Prostate gland (tissue), 2 donors: ENCODE results near the gene MINDY2. TPM values are rescaled to one million over a fixed set of nuclear protein-coding genes. Genes with fewer than 3 reads are reported as not detected.
"Not testable (repeated sequence)": the region's sequence is repeated elsewhere in the genome, so short reads cannot be mapped to it uniquely, and the experiment has no call there.

ENCODE experiments used
- DNase-seq: peaks from one replicate; pipeline ENCODE4 v3.0.0-alpha.2; 2019; ENCODE audit warnings: low spot score
- H3K27ac ChIP-seq, 2 donors: fragments of 200-600 bp; sonication (generic); 2 replicates each; pipeline ENCODE4 v1.5.1; 2017 to 2019
- H3K27me3 ChIP-seq: fragments of 200-600 bp; sonication (generic); replicated peaks from 2 replicates; pipeline ENCODE4 v1.5.1; 2019; ENCODE audit not compliant: insufficient read depth
- H3K36me3 ChIP-seq, 2 donors: fragments of 200-600 bp; sonication (generic); 1 replicate in 1 of 2; 2 replicates in 1 of 2; pipeline versions ENCODE4 v1.5.1 to v1.8.1; 2017 to 2019
- H3K4me1 ChIP-seq: fragments of 200-600 bp; sonication (generic); replicated peaks from 2 replicates; pipeline ENCODE4 v1.5.1; 2019
- H3K4me3 ChIP-seq, 2 donors: fragments of 200-600 bp; sonication (generic); 2 replicates each; pipeline ENCODE4 v1.5.1; 2017 to 2019
- H3K9me3 ChIP-seq: fragments of 200-600 bp; sonication (generic); 2 replicates; pipeline ENCODE4 v1.5.1; 2017
- CTCF ChIP-seq, 4 experiments: fragments of 200-600 bp in 2 of 4; fragments of 450-650 bp in 2 of 4; sonication (generic) in 2 of 4; IDR thresholded peaks; 1 replicate in 3 of 4; 2 replicates in 1 of 4; pipeline ENCODE4 v1.5.1; 2016 to 2019; ENCODE audit warnings: antibody characterized with exemption in 4 of 4, mild to moderate bottlenecking in 2 of 4, moderate library complexity in 2 of 4
- POLR2A ChIP-seq: fragments of 450-650 bp; IDR thresholded peaks from one replicate; pipeline ENCODE4 v1.6.1; 2016; ENCODE audit warnings: antibody characterized with exemption, mild to moderate bottlenecking
- POLR2AphosphoS5 ChIP-seq: sonication (generic); formaldehyde crosslinking; IDR thresholded peaks from one replicate; pipeline ENCODE4 v1.6.1; 2017; ENCODE audit warnings: antibody characterized with exemption
- WGBS: methylation state at CpG from one replicate; pipeline ENCODE4 v1.1.5; 2018; 5-methylcytosine and 5-hydroxymethylcytosine counted together
- intact Hi-C: fragments of 100-400 bp; cut with DNase I; formaldehyde crosslinking; loops from one replicate; pipeline ENCODE4 v1.14.2; 2022
- total RNA-seq, 2 donors: library from RNA; depleted of rRNA; stranded (reverse); fragments of >200 nt; gene quantifications; one replicate each; pipeline ENCODE4 v1.1.0, GENCODE V29; 2016

The MINDY2 gene
- total RNA-seq, 2 donors from 2014 or later, result 14.3 to 22.9 TPM

- no peak for DNase-seq
- TF ChIP-seq CTCF (IDR thresholded peaks at IDR 0.05) (no peak), POLR2AphosphoS5 (no peak), POLR2A (no peak)
- H3K9me3 ChIP-seq, result no peaks in the 10 kb centered on the region
- H3K36me3 ChIP-seq, result no peaks in the 10 kb centered on the region
- no peak overlapping the region for H3K27ac ChIP-seq
- H3K4me1 ChIP-seq, result no peaks in the 10 kb centered on the region
- 100% methylated on average over 1 of the region's 1 CpG for WGBS
- no peaks in the 10 kb centered on the region for H3K27me3 ChIP-seq
- intact Hi-C loops, result no loop called here
- no peak overlapping the region for H3K4me3 ChIP-seq
Observed at GRCh38 chr15:58761010-58761388, 10.1 kb upstream of the MINDY2 start.

- Histone ChIP-seq H3K27me3 (no peaks in the 10 kb centered on the region), H3K4me1 (no peaks in the 10 kb centered on the region), H3K27ac (no peak overlapping the region), H3K36me3 (no peaks in the 10 kb centered on the region), H3K4me3 (no peak overlapping the region), H3K9me3 (no peaks in the 10 kb centered on the region)
- TF ChIP-seq CTCF (IDR thresholded peaks at IDR 0.05), result no peak
- TF ChIP-seq POLR2AphosphoS5, result no peak
- no peak for TF ChIP-seq POLR2A
- intact Hi-C loops, result no loop called here
- DNase-seq, result no peak
Observed at GRCh38 chr15:58762285-58762684, 8.8 kb upstream of the MINDY2 start.

DNA sequence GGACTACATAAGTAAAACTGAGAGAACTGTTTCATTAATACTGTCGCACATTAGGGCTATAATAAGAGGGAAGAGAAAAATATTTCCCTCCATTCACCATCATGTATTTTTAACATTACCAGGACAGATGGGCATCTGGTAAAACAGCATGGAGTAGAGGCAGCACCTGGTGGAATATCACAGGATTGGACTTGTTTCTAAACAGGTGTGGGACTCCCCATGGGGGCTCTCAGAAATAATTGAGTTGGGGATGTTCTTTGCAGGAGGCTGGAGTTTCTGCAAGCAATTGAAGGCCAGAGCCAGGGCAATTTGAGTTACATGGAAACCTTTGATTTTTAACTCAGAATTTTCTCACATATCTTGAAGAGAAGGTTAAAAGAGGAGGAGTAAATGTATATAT, 8.4 kb upstream of the MINDY2 start:
- Histone ChIP-seq H3K27me3 (no peaks in the 10 kb centered on the region), H3K9me3 (no peaks in the 10 kb centered on the region), H3K4me1 (no peaks in the 10 kb centered on the region), H3K27ac (no peak overlapping the region), H3K36me3 (no peaks in the 10 kb centered on the region), H3K4me3 (no peak overlapping the region)
- WGBS, result 90% methylated on average over 1 of the region's 1 CpG
- no peak for DNase-seq
- TF ChIP-seq POLR2AphosphoS5, result no peak
- no peak for TF ChIP-seq CTCF (IDR thresholded peaks at IDR 0.05)
- no peak for TF ChIP-seq POLR2A
- intact Hi-C loops, result no loop called here

GRCh38 chr15:58764468-58764867, 6.6 kb upstream of the MINDY2 start:
- Histone ChIP-seq H3K27me3 (no peaks in the 10 kb centered on the region), H3K27ac (no peak overlapping the region), H3K36me3 (no peaks in the 10 kb centered on the region), H3K9me3 (no peaks in the 10 kb centered on the region), H3K4me3 (no peak overlapping the region), H3K4me1 (no peaks in the 10 kb centered on the region)
- DNase-seq, result no peak
- 91% methylated on average over 5 of the region's 5 CpGs for WGBS
- TF ChIP-seq POLR2A, result no peak
- no peak for TF ChIP-seq CTCF (IDR thresholded peaks at IDR 0.05)
- no peak for TF ChIP-seq POLR2AphosphoS5
- intact Hi-C loops, result no loop called here

GRCh38 chr15:58766290-58766689, 4.8 kb upstream of the MINDY2 start:
- no peak for DNase-seq
- WGBS, result 92% methylated on average over 5 of the region's 5 CpGs
- no peaks in the 10 kb centered on the region for H3K9me3 ChIP-seq
- H3K4me1 ChIP-seq, result no peaks in the 10 kb centered on the region
- H3K36me3 ChIP-seq, result no peaks in the 10 kb centered on the region
- TF ChIP-seq POLR2A, result no peak
- no peak for TF ChIP-seq POLR2AphosphoS5
- TF ChIP-seq CTCF (IDR thresholded peaks at IDR 0.05), result no peak
- H3K27me3 ChIP-seq, result no peaks in the 10 kb centered on the region
- H3K27ac ChIP-seq, result no peak overlapping the region
- H3K4me3 ChIP-seq, result no peak overlapping the region
- intact Hi-C loops, result no loop called here

- H3K4me1 ChIP-seq, intact Hi-C loops, H3K27ac ChIP-seq: not testable (repeated sequence)
Observed at GRCh38 chr15:58768601-58769004, 2.5 kb upstream of the MINDY2 start.

More at GRCh38 chr15:58768601-58769004, 2.5 kb upstream of the MINDY2 start:
- WGBS, result 87% methylated on average over 7 of the region's 7 CpGs
- not testable (repeated sequence) for H3K4me3 ChIP-seq, H3K36me3 ChIP-seq, DNase-seq, H3K9me3 ChIP-seq, H3K27me3 ChIP-seq
